Activated CD4-positive, alpha-beta T cell treated with anti-CD3 and anti-CD28 coated beads, Interleukin-2, amount 50 U/mL, for 16 hours (primary cell): ENCODE measurements around the gene C11orf98.
A peak's percentile ranks its signal among the peaks of the same experiment; 100 is the strongest.
"Not testable (repeated sequence)": the region's sequence is repeated elsewhere in the genome, so short reads cannot be mapped to it uniquely, and the experiment has no call there.

Experiments
- DNase-seq: peaks from one replicate; pipeline ENCODE4 v3.0.0-alpha.2; 2020

C11orf98 gene

DNA sequence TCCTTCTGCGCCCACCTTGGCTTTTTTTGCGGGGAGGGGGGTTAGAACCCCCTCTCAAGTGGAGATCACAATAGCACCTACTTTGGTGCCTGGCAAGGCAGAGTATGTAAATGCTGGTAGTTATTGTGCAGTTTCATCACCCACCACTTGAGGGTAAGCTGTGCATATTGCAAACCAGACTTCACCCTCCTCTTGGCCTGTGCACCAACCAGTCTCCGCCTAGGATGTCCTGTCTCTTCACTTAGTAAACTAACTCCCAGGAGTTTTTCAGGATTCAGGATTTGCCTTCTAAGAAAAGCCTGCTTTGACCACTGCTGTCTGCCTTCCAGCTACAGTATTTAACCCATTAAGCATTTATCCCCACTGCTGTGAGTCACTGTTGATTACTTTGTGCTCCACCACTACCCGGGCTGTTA lies 15.8 kb upstream of the C11orf98 start:
- DNase-seq: peak; percentile 66

DNA sequence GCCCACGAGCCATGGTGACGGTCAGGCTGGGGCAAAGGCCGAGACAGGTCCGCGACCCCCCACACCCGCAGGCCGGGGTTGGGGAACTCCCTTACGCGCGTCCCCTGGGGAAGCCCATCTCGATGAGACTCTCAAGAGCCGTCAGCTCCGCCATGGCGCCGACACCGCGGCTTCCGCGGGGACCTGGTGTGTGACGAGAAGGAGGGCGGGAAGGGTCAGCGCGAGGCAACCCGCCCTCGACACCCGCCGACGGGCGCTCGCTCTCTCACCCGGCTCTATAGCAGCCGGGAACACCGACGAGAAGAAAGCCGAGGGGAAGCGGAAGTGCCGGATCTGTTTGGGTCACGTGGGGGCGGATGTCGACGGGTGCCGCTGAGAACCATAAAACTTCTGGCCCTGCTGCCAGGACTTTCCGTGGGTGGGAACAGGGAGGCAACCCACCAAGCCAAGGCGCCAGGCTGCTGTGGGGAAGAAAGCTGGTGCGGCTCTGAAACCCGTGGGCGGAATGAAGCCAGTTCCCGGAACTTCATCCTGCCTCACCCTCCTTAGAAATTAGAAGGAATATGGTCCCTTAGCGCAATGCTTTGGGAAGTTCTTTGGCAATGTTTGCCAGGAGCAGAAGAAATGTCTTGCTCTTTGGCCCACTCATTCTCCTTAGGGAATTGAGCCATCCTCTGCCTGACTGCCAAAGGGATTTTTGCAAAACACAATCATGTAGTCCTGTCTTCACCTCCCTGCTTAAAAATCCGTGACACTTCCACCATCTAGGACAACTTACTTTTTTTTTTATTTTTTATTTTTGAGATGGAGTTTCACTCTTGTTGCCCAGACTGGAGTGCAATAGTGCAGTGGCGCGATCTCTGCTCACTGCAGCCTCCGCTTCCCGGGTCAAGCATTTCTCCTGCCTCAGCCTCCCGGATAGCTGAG lies 14.0 kb upstream of the C11orf98 start, which contains the start of gene UBXN1:
Gene UBXN1 (minus strand): TSS at position 304 of the 927 bp plus-strand sequence. CDS start 150 bp downstream, at position 154.
- peak; percentile 89 for DNase-seq

DNA sequence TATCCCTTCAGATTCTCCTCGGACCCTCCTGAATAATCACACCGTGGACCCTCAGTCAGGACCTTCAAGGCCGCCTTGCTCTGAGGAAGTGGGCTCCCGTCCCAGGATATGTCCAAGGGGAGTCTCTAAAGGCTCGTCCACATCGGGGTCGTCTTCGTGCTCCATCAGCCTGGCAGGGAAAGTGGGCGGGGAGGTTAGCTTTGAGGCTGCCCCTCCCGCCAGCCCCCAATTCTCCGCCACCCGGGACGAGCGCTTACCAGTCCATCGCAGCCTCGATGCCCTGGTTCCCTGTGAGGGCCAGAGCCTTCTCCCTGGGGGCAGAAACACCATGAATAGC lies 13.4 kb upstream of the C11orf98 start:
- DNase-seq: no peak

DNA sequence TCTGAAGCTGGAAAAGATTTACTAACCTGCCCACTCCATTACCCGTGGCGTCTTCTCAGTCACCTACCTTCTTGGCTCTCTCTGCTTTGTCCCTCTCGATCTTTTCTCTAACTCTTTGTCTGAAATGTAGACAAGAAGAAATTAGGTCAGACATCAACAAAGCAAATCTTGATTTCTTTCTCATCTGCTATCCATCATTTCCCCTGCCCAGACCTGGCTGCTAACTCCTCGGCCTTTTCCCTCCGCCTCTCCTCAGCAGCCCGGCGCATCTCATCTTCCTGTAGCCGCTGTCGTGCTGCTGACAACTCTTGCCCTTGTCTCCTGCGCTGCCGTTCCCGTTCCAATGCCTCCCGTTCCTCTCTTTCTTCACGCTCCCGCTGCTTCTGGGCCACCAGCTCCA lies 12.7 kb upstream of the C11orf98 start:
- no peak for DNase-seq

DNA sequence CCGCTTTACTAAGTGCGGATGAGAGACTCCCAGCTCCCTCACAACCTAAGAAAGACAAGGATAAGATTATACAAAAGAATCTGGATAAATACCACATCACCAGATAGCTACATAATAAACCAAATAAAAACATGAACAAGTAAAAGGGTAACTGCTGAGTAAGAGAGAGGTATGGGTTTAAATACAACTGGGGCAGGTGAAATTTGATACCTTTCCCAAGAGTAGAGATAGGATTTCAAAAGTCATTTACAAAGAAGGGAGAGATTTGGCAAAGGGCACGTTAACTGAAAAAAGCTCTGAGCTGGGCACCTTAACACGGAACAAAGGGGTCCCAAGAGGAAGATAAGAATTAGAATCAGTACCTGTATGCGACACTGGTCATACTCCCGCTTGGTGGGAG lies 12.1 kb upstream of the C11orf98 start:
- DNase-seq: no peak

DNA sequence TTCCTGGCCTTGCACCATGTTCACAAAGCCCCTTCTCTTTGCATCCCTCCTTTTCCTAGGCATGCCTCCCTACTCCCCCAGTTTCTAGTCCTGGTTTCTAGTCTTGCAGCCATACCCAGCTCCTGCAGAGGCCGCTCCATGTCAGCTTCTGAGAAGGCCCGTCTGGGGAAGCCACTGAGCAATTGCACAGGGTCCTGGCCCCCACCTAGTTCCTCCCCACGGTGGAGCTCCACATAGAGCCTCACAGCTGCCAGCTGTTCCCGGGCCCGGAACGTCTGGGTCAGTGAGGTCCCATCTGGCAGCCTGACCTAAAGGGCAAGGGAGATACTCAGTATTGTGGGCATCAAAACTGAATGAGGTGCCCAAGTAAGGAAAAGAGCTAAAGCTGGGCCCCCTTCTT lies 11.7 kb upstream of the C11orf98 start:
- no peak for DNase-seq

DNA sequence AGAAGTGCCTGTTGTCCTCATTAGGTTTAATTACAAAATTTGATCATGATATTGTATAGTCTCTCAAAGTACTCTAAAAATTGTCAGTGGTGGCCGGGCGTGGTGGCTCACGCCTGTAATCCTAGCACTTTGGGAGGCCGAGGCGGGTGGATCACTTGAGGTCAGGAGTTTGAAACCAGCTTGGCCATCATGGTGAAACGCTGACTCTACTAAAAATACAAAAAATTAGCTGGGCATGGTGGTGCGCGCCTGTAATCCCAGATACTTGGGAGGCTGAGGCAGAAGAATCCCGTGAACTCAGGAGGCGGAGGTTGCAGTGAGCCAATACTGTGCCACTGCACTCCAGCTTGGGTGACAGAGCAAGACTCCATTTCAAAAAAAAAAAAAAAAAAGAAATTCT lies 10.4 kb upstream of the C11orf98 start:
- DNase-seq: not testable (repeated sequence)

DNA sequence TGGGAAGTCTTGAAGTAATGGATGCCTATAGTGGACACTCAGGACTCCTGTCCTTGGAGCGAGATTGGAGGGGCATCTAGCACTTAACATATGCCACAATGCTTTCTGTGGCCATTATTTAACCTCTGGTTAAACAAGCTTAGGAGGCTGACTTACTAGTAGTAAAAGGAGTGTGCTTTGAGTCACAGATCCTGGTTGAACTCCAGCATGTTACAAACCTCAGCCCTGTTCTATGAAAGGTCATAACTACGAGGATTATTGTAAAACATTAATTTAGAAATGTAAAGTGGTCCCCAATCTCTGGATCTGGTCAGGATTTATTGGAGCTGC lies 8.2 kb upstream of the C11orf98 start:
- DNase-seq: no peak

DNA sequence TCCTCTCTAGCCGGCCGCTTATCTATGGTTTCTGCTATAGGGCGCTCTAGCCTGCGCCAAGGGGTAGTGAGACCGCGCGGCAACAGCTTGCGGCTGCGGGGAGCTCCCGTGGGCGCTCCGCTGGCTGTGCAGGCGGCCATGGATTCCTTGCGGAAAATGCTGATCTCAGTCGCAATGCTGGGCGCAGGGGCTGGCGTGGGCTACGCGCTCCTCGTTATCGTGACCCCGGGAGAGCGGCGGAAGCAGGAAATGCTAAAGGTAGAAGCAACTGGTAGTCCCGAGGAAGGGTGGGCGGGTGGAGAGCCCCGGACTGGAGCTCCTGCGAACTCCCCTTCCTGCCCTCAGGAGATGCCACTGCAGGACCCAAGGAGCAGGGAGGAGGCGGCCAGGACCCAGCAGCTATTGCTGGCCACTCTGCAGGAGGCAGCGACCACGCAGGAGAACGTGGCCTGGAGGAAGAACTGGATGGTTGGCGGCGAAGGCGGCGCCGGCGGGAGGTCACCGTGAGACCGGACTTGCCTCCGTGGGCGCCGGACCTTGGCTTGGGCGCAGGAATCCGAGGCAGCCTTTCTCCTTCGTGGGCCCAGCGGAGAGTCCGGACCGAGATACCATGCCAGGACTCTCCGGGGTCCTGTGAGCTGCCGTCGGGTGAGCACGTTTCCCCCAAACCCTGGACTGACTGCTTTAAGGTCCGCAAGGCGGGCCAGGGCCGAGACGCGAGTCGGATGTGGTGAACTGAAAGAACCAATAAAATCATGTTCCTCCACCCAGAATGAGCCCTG lies 6.8 kb upstream of the C11orf98 start, which contains the start of the genes LBHD1 and UQCC3:
Gene LBHD1 (minus strand): TSS at position 660 of the 782 bp plus-strand sequence. CDS start 2,236 bp downstream, outside the sequence.
Gene UQCC3 (plus strand): TSS at position 66 of the 782 bp plus-strand sequence. CDS start 73 bp downstream, at position 139.
- DNase-seq: peak; percentile 96

DNA sequence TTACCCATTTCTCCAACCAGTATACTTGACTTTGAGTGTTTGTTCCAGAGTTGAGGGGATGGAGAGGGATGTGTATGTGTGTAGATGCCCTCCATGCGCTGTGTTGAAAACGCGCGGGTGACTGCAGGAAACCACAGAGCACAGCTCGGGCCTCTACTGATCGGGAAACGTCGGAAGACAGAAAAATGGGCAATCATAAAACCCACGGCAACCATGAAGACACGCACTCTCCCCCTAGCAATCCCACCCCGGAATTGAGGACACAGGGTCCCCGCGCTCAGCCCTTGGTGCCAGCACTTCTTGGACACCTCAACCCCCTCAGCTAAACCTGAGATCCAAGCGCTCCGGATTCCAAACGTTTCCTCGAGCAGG lies 6.2 kb upstream of the C11orf98 start:
- no peak for DNase-seq

DNA sequence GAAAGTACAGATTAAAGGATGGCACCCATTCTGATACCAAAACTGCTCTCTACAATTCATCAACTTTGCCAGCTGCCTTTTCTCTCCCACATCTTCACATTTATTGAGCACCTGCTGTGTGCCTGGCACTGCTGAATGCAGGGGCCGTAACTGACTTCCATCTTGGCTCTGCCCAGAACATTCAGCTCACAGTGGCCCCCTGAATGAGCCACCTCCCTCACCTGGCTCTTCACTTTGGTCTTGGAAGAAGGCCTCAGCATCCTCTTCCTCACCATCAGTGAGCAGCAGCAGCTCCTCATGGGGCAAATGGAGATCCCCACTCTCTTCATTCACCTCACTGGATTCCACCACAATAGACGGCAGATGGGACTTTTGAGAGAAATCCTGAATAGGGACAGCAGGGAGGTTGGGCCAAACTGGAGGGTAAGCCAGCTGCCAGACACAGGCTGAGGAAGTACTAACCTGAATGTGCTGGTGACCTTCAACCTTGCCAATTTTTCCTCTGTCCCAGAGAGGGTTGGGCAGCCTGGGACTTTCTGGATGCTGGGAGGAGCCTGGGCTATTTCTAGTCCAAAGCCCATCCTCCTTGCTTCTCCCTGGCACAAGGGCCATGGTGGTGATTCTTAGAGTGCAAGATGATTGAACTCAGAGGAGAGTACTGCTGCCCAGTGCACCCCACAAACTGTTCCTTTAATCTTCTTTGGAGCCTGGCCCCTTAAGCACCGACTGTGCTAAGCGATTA lies 4.6 kb upstream of the C11orf98 start:
- DNase-seq: peak; percentile 9

DNA sequence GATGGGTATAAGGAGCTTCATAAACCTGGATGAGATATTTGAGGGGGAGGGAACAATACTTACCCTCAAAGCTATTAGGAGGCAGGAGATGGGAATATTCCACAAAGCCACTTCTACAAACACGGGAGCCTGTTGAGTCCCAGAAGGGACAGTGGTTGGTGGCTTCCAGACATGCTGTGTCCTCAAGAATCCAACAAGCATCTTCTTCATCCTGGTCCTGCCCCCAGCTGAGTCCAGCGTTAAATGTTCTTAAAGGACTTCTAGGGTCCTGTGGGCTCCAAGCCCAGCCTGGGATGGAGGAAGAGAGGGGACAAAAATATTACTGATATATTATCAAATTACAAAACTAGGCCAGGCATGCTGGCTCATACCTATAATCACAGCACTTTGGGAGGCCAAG lies 2.5 kb upstream of the C11orf98 start:
- DNase-seq: no peak

DNA sequence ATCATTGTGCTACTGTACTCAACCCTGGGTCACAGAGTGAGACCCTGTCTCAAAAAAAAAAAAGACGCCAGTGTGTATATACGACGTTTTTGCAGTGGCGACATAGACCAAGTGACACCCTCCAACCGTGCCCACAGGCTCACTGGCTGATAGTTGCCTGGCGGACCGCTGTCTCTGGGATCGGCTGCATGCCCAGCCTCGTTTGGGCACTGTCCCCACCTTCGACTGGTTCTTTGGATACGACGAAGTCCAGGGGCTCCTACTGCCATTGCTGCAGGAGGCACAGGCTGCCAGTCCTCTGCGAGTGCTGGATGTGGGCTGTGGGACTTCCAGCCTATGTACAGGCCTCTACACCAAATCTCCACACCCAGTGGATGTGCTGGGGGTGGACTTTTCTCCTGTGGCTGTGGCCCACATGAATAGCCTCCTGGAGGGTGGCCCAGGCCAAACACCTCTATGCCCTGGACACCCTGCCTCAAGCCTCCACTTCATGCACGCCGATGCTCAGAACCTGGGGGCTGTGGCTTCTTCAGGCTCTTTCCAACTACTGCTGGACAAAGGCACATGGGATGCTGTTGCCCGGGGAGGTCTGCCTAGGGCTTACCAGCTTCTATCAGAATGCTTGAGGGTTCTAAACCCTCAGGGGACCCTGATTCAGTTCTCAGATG lies 1.4 kb upstream of the C11orf98 start:
- DNase-seq: peak; percentile 35

DNA sequence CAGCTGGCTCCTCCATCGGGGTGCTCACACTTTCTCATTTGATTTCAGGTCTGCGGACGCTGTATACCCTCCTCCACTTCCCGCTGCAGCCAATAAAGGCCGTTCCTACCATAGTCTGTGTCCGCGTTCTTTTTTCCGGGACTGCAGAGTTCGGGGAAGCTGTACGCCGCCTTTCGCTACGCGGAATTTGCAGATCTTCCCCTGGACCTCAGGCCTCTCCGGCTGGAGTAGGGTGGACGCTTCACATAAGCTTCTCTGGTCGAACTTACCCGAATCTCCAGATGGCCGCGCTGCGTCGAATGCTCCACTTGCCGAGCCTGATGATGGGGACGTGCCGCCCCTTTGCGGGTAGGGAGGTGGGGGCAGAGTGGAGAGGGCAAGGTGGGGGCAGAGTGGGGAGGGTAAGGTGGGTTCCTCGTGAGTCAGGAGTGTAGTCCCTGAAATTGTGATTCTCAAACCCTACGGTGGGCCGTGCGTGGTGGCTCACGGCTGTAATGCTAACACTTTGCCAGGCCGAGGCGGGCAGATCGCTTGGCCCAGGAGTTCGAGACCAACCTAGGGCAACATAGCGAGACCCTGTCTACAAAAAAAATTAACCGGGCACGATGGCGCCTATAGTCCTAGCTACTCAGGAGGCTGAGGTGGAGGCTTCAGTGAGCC lies 719 bp upstream of the C11orf98 start:
- peak; percentile 65 for DNase-seq

DNA sequence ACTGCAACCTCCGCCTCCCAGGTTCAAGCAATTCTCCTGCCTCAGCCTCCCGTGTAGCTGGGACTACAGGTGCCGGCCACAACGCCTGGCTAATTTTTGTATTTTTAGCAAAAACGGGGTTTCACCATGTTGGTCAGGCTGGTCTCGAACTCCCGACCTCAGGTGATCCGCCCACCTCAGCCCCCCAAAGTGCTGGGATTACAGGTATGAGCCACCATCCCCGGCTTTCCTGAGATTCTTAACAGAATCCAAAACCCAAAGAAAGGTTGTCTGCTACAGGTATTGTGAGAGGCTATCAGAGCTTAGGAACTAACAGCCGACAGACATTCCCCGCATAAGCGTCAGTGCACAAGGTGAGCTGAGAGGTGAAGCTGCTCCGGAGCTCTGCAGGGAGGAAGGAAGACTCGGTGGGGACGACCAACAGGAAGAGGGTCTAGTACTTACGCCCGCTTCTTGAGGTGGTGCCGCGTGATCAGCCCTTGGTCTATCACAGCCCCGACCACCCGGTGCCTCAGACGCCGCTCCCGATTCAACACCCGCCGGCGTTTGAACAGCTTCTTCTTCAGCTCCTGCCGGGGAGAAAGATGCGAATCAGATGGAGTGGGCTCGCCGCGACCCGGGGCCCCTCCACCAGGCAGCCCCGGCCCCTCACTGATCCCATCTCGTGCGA lies 470 bp downstream of the C11orf98 start:
- DNase-seq: peak; percentile 62

DNA sequence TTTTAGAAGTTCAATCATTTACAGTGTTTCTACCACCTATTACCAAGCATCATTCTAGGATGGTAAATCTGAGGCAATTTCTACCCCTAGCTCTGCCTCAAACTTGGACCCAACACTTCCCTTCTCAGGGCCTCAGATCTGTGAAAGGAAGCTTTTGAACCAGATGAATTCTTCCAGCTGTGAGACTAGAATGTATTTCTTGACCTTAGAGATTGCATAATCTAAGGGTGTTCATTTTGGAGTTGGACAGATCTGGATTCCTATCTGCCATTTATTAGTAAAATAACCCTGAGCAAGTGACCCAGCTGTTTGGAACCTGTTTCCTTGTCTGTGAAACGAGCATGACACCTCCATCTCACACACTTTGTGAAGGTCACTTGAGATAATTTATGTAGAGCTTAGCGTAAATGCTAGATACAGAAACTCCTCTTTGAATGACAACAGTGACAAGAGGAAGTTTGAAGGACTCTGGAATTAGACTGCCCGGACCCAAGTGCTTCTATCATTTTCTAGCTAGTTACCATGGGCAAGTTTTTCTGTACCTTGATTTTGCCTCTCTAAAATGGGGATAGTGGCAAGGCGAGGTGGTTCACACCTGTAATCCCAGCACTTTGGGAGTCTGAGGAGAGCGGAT lies 8.1 kb downstream of the C11orf98 start:
- DNase-seq: no peak

DNA sequence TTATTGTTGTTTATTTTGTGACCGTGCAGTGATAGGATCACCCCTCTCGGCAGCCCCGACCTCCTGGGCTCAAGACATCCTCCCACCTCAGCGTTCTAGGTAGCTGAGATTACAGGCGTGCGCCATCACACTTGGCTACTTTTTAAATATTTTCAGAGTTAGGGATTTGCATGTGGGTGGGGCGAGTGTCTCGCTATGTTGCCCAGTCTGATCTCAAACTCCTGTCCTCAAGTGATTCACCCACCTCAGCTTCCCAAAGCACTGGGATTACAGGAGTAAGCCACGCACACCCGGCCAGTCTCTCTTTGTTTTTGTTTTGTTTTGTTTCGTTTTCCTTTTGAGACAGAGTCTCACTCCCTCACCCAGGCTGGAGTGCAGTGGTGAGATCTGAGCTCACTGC lies 10.7 kb downstream of the C11orf98 start:
- no peak for DNase-seq

DNA sequence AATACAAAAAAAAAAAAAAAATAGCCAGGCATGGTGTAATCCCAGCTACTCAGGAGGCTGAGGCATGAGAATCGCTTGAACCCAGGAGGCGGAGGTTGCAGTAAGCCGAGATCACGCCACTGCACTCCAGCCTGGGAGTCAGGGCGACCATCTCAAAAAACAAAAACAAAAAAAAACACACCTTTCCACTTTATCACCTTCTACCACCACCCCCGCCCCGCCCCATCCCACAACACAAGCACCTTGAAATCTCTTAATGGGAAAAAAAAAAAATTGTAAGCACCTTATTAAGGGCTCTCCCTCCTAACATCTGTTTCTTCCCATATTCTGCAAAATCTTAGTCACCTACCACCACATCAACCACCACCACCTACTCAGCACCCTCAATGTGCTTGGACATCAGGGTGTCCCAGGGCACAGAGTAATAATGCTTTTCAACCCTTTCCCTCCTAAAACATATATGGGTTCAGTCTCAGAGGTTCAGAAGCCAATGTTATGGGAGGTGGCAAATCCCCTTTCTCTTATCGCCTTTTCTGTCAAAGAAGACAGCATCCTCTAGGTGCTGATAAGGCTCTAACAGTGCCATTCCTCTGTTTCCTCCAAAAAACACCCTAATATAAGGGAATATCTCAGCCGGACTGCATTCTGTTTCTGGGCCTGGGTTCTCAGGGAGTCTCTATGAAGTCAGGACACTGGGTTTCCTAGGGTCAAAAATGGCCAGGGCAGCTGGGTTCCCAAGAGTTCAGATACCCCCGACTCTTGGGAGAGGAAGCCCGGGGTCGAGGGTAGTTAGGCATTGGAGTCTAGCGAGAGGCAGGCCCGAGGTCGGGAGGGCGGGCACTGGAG lies 12.6 kb downstream of the C11orf98 start:
- DNase-seq: peak; percentile 39

DNA sequence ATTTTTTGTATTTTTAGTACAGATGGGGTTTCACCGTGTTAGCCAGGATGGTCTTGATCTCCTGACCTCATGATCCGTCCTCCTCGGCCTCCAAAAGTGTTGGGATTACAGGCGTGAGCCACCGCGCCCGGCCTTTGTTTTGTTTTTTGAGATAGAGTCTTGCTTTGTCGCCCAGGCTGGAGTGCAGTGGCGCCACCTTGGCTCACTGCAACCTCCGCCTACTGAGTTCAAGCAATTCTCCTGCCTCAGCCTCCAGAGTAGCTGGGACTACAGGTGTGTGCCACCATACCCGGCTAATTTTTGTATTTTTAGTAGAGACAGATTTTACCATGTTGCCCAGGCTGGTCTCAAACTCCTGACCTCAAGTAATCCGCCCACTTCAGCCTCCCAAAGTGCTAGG lies 14.7 kb downstream of the C11orf98 start:
- DNase-seq: not testable (repeated sequence)

DNA sequence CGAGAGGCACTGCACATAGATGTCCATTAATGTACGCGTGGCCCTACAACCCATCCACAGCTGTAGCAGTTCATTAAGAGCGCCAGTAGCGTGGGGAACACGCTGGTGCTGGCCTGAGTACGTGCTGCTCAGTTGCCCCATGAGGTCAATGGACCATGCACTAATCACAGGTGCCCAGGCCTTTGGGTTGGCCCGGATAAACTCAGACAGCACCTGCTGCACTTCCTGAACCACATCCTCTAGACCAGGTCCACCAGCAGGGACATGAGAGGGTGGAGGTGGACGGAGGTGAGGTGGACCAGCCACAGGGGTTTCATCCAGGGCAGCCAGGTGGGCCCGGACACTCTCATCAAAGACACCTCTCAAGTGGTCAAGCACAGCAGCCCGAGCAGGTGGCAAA lies 15.5 kb downstream of the C11orf98 start:
- DNase-seq: no peak
